HPDE6-E6E7 (cell line): Measurements from ENCODE around the gene DIP2C.
"Not testable (repeated sequence)": the region's sequence is repeated elsewhere in the genome, so short reads cannot be mapped to it uniquely, and the experiment has no call there.

Source experiments
- DNase-seq: peaks from one replicate; pipeline ENCODE4 v3.0.0; 2011; ENCODE audit warnings: missing footprints; ENCODE audit errors: extremely low spot score

The DIP2C gene

GRCh38 chr10:596131-596530 is 93.3 kb downstream of the DIP2C start:
- not testable (repeated sequence) for DNase-seq

- no peak for DNase-seq
Measured at GRCh38 chr10:595473-595872, 94.0 kb downstream of the DIP2C start.

GRCh38 chr10:594584-595270 is 94.7 kb downstream of the DIP2C start:
- DNase-seq: no peak

GRCh38 chr10:593901-594457 is 95.5 kb downstream of the DIP2C start:
- no peak for DNase-seq

GRCh38 chr10:593421-593820 is 96.0 kb downstream of the DIP2C start:
- DNase-seq: no peak

GRCh38 chr10:593016-593415 is 96.5 kb downstream of the DIP2C start:
- no peak for DNase-seq

- no peak for DNase-seq
Measured at GRCh38 chr10:591646-592045, 97.8 kb downstream of the DIP2C start.

- DNase-seq: no peak
Measured at GRCh38 chr10:590721-591120, 98.7 kb downstream of the DIP2C start.

GRCh38 chr10:589961-590680 is 99.3 kb downstream of the DIP2C start:
- no peak for DNase-seq

GRCh38 chr10:588246-589165 is 101.0 kb downstream of the DIP2C start:
- no peak for DNase-seq

- DNase-seq: no peak
Measured at GRCh38 chr10:586716-587115, 102.8 kb downstream of the DIP2C start.

- DNase-seq: no peak
Measured at GRCh38 chr10:586151-586550, 103.3 kb downstream of the DIP2C start.

- no peak for DNase-seq
Measured at GRCh38 chr10:585502-585901, 104.0 kb downstream of the DIP2C start.

GRCh38 chr10:584497-585290 is 104.8 kb downstream of the DIP2C start:
- not testable (repeated sequence) for DNase-seq

- no peak for DNase-seq
Measured at GRCh38 chr10:583433-583832, 106.0 kb downstream of the DIP2C start.

- no peak for DNase-seq
Measured at GRCh38 chr10:581776-582330, 107.6 kb downstream of the DIP2C start.

GRCh38 chr10:580778-581177 is 108.7 kb downstream of the DIP2C start:
- no peak for DNase-seq

GRCh38 chr10:576130-576465 is 113.4 kb downstream of the DIP2C start:
- no peak for DNase-seq

- DNase-seq: no peak
Measured at GRCh38 chr10:575402-576129, 113.9 kb downstream of the DIP2C start.

- no peak for DNase-seq
Measured at GRCh38 chr10:572696-573095, 116.8 kb downstream of the DIP2C start.
